Urinary bladder (tissue), 4 donors: Measurements from ENCODE around the gene NARS2. TPM values are rescaled to one million over a fixed set of nuclear protein-coding genes. Genes with fewer than 3 reads are reported as not detected.
A peak's percentile ranks its signal among the peaks of the same experiment; 100 is the strongest.

Experiments used
- DNase-seq: peaks from one replicate; pipeline ENCODE4 v3.0.0-alpha.2; 2015; ENCODE audit errors: extremely low spot score
- H3K27ac ChIP-seq: one replicate; pipeline ENCODE4 v1.5.1; 2013; ENCODE audit warnings: low read depth, mild to moderate bottlenecking, moderate library complexity
- H3K36me3 ChIP-seq: one replicate; pipeline ENCODE4 v1.6.1; 2013; ENCODE audit warnings: mild to moderate bottlenecking, moderate library complexity; ENCODE audit not compliant: insufficient read depth
- H3K4me1 ChIP-seq: one replicate; pipeline ENCODE4 v1.6.1; 2013; ENCODE audit warnings: mild to moderate bottlenecking, moderate library complexity; ENCODE audit not compliant: insufficient read depth
- H3K4me3 ChIP-seq: one replicate; pipeline ENCODE4 v1.5.1; 2013; ENCODE audit warnings: low read depth, low read length
- WGBS: extraction: QIAGEN DNeasy Blood & Tissue Kit; methylation state at CpG from one replicate; pipeline ENCODE4 v1.1.7; 2013; 5-methylcytosine and 5-hydroxymethylcytosine counted together
- polyA plus RNA-seq: library from polyadenylated mRNA; stranded (reverse); fragments of 200-250 nt; gene quantifications from one replicate; pipeline ENCODE4 v1.2.3, GENCODE V29; 2013
- total RNA-seq: library from RNA; depleted of rRNA; stranded (reverse); fragments of >200 nt; gene quantifications from one replicate; pipeline ENCODE4 v1.2.3, GENCODE V29; 2014
- donor health status: healthy with polysubstance abuse.
- donor health status: healthy.

Gene NARS2
- total and polyA plus RNA-seq, 2 donors = 10.7 to 17.6 TPM

DNA sequence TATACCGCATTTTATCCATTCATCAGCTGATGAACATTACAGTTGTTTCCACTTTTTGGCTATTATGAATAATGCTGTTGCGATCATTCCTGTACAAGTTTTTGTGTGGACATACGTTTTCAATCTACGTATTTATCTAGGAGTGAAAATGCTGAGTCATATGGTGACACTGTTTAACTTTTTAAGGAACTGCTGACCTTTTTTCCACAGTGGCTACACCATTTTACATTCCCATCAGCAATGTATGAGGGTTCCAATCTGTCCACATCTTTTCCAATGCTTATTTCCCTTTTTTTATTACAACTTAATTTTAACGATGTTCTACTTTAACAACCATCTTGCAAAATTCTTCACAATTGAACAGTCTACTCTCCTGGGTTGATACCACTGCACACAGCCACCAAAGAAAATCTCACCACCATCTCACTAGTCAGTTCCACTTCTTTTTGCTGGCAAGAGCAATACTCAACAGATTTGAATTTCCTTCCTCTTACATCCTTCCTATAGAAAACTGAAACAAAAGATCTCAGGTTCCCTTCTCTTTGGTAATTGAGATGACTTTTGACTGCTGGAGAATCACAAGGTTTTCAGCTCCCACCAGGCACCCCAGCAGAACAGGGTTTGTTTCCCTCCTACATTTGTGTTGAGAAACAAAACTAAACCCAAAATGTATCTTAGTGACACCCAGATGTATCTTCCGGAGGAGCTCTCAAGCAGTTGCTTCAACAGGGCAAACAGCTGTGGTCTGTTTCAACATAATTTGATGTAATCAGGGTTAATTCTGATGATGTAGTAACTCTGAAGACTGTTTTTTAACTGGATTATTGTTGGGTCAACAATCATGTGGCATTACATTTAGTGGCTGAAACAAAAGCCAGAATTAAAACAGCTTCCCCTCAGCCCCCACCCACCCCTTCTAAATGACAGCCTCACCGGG is 150.1 kb downstream of the NARS2 start:
- Histone ChIP-seq H3K27ac (no peak overlapping the region), H3K4me1 (no peaks in the 10 kb centered on the region), H3K36me3 (no peaks in the 10 kb centered on the region), H3K4me3 (no peak overlapping the region)
- no peak for DNase-seq
- WGBS = 63% methylated on average over 7 of the region's 7 CpGs

DNA sequence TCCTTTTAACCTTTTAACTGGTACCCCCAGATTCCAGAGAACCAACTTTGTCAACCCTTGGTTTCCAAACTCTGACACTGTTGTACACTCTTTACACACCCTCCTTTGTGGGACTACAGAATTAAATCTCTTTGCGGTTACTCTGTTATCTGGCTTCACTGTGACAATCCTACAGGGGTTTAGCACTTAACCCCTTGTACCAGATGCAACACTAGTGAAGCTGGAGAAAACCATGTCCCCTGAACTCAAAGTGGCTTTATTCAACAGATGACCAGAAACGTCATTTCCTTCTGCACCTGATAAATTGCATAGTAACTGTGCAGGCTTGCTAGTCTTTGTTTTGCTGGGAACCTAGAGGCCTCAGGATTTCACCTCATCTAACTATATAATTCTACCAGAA is 151.4 kb downstream of the NARS2 start:
- DNase-seq = no peak
- WGBS = 70% methylated on average over 2 of the region's 2 CpGs
- no peaks in the 10 kb centered on the region for H3K36me3 ChIP-seq
- H3K4me3 ChIP-seq = no peak overlapping the region
- H3K4me1 ChIP-seq = no peaks in the 10 kb centered on the region
- H3K27ac ChIP-seq = no peak overlapping the region

DNA sequence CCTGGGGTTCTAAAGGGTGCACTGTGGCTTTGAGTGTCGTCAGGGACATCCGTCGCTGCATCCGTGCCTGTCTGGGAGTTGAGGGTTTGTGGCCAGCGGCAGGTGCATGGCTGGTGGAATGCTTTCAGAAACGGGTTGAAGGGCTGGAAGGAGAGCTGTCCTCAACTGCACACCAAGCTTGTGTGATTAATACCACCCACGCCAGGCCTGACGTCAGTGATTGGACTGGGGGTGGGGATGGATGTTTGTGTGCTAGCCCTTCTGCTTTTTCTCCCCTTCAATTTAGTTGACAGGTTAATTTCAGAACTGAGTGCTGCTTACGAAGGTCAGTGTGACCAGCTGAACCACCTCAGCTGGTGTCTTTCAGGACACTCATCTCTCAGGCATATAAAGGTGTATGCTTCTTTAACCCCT is 153.9 kb downstream of the NARS2 start:
- no peaks in the 10 kb centered on the region for H3K36me3 ChIP-seq
- H3K4me3 ChIP-seq = no peak overlapping the region
- H3K4me1 ChIP-seq = no peaks in the 10 kb centered on the region
- WGBS = 34% methylated on average over 9 of the region's 9 CpGs
- no peak for DNase-seq
- H3K27ac ChIP-seq = no peak overlapping the region

DNA sequence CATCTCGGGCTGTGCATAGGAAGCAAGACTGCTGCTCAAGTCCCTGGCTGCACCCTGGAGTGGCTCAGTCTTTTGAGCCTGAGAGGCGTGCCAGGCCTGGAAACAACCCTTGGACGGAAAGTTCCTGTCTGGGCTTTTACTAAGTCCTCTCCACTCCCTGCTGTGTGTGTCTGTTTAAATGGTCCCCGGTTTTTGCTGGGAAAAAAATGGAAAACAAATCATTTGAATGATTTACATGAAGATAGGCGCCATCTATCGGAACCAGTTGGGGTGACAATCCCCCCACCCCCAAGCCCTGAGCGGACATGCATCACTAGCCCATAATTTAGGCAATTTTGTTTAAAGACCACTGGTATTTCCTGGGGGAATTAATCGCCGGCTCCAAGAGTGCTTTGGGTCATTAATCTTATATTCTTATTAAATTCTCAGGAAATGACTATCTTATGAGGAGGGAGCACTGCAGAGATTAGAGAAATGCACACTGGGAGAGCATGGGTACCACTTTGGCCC is 154.4 kb downstream of the NARS2 start:
- Histone ChIP-seq H3K27ac (peak overlapping the region; percentile 48), H3K36me3 (no peaks in the 10 kb centered on the region), H3K4me1 (no peaks in the 10 kb centered on the region), H3K4me3 (no peak overlapping the region)
- 4% methylated on average over 9 of the region's 9 CpGs for WGBS
- DNase-seq = peak; percentile 73

DNA sequence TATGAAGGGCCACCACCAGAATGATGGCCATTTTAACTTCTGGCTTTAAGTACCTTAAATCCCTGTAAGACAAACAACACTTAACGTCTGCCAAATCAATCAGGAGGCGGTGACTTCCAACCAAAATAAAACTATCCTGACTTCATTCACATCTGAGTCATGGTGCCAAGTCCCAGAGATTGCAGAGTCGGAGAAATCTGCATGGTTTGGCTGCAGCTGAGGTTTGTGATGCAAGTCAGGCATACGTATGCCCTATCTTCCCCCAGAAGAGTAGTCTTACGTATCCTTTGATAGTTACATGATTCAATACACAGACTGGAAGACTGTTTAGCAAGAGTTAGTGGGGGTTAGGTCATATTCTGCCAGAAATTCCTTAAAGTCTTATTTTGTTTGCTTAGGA is 155.3 kb downstream of the NARS2 start:
- no peak overlapping the region for H3K4me3 ChIP-seq

DNA sequence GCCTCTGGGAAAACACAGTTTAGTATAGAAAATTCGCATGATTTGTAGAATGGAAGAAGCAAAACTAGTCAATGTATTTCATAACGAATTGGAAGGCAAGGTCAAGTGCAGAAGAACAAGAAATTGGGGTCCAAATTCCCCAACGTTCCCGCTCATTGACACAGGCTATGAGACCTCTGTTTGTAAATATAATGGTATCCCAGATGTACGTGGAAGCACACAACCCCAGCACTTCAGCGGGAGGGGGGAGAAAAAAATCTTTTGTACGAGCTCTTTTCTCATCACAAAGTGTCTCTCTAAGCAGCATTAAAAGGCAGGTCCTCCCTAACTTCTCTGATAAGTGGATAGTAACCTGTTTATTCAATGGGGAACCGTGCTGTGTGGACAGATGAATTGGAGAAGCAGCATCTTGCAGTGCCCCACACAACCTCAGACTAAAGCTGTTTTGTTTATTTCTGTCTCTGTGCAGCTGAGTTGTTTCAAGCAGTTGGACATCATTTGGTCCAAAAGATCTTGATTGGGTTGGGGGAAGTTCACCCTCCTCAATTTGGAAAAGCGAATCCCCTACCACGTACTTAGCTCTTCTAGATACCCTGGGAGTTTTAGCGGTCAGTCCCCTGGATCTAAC is 156.0 kb downstream of the NARS2 start:
- Histone ChIP-seq H3K4me3 (peak overlapping the region; percentile 94), H3K4me1 (no peaks in the 10 kb centered on the region), H3K36me3 (no peaks in the 10 kb centered on the region), H3K27ac (no peak overlapping the region)
- 23% methylated on average over 11 of the region's 11 CpGs for WGBS
- DNase-seq = no peak

More for the DNA sequence above, 155.3 kb downstream of the NARS2 start:
- WGBS = 23% methylated on average over 5 of the region's 5 CpGs
- DNase-seq = no peak
- Histone ChIP-seq H3K27ac (no peak overlapping the region), H3K36me3 (no peaks in the 10 kb centered on the region), H3K4me1 (no peaks in the 10 kb centered on the region)

DNA sequence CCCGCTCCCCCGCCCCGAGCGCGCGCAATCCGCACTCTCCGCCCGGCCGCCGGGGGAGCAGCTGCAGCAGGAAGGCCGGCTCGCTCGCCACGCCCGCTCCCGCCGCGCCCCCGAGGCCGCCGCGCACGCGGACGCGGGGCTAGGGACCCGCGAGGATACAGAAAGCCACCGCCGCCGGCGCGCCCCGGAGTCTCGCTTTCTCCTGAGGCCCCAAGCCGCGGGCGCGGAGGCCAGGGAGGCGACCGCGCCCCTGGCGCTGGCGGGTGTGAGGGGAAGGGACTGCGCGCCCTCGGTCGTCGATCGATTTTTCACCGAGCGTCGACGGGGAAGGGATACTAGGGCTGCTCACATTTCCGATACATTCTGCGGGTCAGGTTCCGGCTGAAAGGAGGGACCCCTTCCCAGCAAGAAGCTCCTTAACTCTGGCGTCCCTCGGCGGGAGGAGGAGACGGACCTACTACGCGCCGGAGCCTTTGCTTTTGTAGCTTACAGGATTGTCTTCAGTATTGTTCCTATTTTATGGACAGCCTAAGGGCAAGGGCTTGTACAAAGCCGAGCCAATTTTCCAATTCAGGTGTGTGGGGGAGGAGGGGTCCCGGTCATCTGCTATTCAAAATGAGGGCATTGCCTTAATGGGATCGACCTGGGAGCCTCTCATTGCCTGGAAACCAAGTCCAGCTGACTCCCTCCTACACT is 156.6 kb downstream of the NARS2 start:
- Histone ChIP-seq H3K27ac (peak overlapping the region; percentile 93), H3K4me1 (no peaks in the 10 kb centered on the region), H3K4me3 (peak overlapping the region; percentile 94), H3K36me3 (no peaks in the 10 kb centered on the region)
- DNase-seq = no peak
- WGBS = under 1% methylated on average over 68 of the region's 68 CpGs

DNA sequence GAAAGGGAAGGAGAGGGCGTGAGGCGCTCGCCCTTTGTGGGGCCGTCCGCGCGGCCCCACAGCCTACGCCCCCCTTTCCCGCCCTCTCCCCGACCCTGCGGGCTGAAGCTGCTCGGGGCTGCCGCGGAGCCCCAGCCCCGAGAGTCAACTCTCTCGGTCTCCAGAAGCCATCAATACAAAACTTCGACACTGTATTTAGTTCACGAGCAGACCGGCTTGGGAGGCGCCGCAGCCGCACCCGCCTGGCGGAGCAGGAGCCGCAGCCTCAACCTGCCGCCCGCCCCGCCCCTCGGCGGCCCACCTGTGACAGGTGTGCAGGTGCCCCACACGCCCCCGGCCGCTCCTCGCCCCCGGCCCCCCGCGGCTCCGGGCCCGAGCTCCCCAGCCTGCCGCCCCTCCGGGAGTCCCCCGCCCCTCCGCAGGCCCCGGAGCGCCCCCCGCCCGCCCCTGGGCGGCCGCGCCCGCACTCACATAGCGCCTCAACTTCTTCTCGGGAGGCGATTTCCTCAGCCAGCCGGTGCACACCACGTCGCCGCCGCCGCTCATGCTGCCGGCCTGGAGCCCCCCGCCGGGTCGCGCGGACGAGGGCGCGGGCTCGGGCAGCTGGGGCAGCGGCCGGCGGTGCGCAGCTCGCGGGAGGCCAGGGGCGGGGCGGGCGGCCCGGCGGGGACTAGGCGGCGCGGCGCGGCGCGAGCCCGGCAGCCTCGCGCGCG is 157.3 kb downstream of the NARS2 start, which contains the start of gene GAB2:
TSS of gene GAB2 (minus strand) at position 646 of the 713 bp plus-strand sequence. CDS start at position 546, 100 bp downstream.
- Histone ChIP-seq H3K4me3 (peak within 1 kb of the TSS; percentile 94), H3K36me3 (no peaks in the 10 kb centered on the region), H3K4me1 (no peaks in the 10 kb centered on the region), H3K27ac (peak within 1 kb of the TSS; percentile 97)
- WGBS = under 1% methylated on average over 93 of the region's 93 CpGs
- DNase-seq = no peak

DNA sequence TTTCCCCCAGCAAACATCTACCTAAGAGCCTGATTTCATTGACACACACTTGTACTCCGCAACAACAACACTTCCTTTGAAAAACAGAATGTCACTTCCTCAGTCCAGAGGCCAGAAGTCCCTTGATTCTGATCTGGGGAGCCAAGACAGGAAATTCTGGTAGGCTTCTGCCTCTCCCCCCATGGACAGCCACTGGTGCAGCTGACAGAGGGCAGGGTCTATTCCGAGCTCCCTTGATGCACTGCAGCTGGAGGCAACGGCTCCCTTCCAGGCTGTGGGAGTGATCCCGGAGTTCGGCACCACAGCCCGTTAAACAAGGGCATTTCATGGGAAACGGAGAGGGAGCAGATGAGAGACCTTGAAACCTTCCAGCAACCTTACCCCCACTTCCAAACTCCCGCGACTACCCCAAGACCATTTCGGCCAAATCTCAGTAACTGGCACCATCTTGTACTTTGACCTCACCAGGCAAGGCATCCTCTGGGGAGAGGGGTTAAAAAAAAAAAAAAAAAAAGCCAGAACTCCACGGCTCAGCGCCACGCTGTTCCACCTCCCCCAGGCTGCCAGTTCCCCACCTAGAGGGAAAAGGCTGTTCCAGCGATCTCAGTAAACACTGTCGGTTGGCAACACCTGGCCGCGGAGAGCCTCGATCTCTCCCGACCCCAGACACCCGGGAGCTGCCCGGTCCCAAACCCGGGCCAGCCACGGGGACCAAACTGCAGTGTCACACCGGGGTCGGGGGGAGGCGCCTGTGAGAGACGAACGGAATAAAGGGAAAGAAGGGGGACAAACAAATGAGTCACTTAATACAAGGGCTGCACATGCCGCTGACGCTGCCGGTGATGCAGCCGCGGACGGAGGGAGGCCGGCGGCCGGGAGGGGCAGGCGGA is 158.1 kb downstream of the NARS2 start:
- WGBS = 1% methylated on average over 38 of the region's 38 CpGs
- no peaks in the 10 kb centered on the region for H3K36me3 ChIP-seq
- H3K27ac ChIP-seq = peak overlapping the region; percentile 97
- DNase-seq = no peak
- H3K4me3 ChIP-seq = peak overlapping the region; percentile 94
- H3K4me1 ChIP-seq = no peaks in the 10 kb centered on the region

DNA sequence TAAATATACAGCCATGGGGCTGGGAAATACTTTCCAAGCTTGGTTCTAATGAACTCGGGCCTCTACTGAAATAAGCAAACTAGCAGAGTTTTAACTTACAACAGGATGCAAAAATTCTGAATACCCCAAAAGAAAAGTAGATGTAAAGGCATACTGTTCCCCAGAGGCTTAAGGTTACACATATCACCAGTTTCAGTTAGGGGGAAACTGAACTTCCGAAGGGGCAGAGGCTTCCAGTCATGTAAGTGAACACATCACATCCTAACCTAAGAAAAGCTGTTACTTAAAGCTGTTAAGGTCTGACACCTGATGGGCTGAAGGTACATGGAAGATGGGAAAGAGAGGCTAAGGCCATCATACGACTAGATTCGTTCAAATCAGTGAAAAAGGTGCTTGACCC is 159.3 kb downstream of the NARS2 start:
- Histone ChIP-seq H3K4me3 (no peak overlapping the region), H3K27ac (no peak overlapping the region), H3K4me1 (no peaks in the 10 kb centered on the region), H3K36me3 (no peaks in the 10 kb centered on the region)
- 79% methylated on average over 4 of the region's 4 CpGs for WGBS
- DNase-seq = no peak

DNA sequence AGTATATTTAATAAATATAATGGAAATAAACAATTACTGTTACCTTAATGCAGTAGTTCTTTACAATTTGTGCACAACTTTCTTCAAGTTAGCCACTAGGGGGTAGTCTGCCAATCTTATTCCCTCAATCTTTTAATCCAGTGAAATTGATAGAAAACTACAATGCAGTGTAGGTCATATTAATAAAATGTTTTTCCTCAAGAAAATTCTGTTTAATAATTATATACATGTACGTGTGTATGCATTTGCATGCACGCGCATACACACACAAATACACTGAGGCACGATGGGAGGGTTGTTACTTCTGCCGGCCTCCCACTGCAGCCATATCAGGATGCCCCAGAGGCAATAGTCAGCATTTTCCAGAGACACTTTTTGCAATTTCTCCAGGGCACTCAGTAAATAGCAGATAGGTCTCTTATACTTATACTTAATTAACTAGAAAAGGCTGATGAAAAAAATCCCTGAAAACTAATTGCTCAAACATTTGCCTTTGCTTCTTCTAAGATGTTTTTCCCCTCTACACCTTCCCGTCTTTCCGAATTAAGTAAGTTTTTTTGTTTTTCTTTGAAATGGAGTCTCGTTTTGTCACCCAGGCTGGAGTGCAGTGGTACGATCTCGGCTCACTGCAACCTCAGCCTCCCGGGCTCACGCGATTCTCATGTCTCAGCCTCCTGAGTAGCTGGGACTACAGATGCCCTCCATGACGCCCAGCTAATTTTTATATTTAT is 160.2 kb downstream of the NARS2 start:
- H3K36me3 ChIP-seq = no peaks in the 10 kb centered on the region
- no peak for DNase-seq
- H3K4me3 ChIP-seq = no peak overlapping the region
- 94% methylated on average over 14 of the region's 14 CpGs for WGBS
- H3K27ac ChIP-seq = no peak overlapping the region
- no peaks in the 10 kb centered on the region for H3K4me1 ChIP-seq

DNA sequence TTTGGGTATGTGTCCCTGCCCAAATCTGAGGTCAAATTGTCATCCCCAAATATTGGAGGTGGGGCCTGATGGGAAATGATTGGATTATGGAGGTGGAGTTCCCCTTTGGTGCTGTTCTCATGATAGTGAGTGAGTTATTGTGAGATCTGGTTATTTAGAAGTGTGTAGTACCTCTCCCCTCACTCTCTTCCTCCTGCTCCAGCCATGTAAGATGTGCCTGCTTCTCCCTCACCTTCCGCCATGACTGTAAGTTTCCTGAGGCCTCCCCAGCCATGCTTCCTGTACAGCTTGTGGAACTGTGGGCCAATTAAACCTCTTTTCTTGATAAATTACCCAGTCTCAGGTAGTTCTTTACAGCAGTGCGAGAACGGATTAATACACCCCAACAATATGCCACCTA is 166.0 kb downstream of the NARS2 start:
- Histone ChIP-seq H3K36me3 (no peaks in the 10 kb centered on the region), H3K4me3 (no peak overlapping the region), H3K4me1 (no peaks in the 10 kb centered on the region), H3K27ac (no peak overlapping the region)
- 97% methylated on average over 3 of the region's 3 CpGs for WGBS
- DNase-seq = no peak
